ENCODE data around the gene GNPTAB. TPM values are rescaled to one million over a fixed set of nuclear protein-coding genes. Genes with fewer than 3 reads are reported as not detected.

The GNPTAB gene
- total and polyA plus RNA-seq, 2 of the 4 experiments (the other 2 are of a cell fraction) = 16.0 to 24.2 TPM

DNA sequence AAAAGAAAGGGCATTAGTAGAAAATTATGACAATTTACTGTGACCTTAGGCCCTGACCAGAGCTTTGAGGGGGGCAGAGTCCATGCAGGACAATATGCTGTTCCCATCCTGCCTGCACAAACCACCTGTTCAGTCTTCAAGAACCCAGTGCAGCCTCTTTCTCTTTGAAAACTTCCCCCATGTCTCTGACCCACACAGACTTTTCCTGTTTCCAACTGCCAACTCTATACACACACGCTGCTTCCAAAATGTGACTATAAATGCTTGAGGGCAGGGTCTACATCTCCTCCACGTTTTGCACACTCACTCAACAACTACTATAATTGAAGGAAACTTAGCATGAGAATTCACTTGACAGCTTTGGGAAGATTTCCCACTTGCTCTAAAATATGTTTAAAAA lies 54.9 kb downstream of the GNPTAB start:
- Histone ChIP-seq H2BK15ac (ENCODE audit: low read depth, low read length) (no peak overlapping the region), H3K4ac (ENCODE audit: low read depth, low read length) (no peak overlapping the region), H3K56ac (ENCODE audit: extremely low read depth, insufficient read depth, low read length) (no peak overlapping the region), H3K9me1 (ENCODE audit: insufficient read depth, low read length) (0 out of 2 replicates have a peak, but pooled peaks cover 3% of the 10 kb centered on the region), H2BK120ac (ENCODE audit: low read depth, low read length) (no peak overlapping the region), H3K27me3 (ENCODE audit: control insufficient read depth, insufficient read depth, low read length) (no peaks in the 10 kb centered on the region), H2BK5ac (ENCODE audit: low read depth, low read length, poor library complexity, severe bottlenecking) (no peak overlapping the region), H3K4me1 (ENCODE audit: control insufficient read depth, insufficient read depth, low read length) (peaks cover 2% of the 10 kb centered on the region; the same call in 1 of the 2 replicates), H2AFZ (replicated peaks; ENCODE audit: low read length, poor library complexity) (no peak overlapping the region), H3K9ac (ENCODE audit: low read depth, low read length) (no peak overlapping the region), H3K36me3 (ENCODE audit: control insufficient read depth, insufficient read depth, low read length) (peaks cover 2% of the 10 kb centered on the region; the same call in 1 of the 2 replicates), H3K79me1 (ENCODE audit: low read depth in 1 of 2, low read length in 2 of 2) (no peaks in the 10 kb centered on the region; a peak in 1 of 4 replicates), H3K4me2 (ENCODE audit: low read depth, low read length) (no peak overlapping the region), H3K18ac (ENCODE audit: low read depth, low read length) (no peak overlapping the region), H2AK5ac (ENCODE audit: low read depth, low read length) (no peak overlapping the region), H4K5ac (ENCODE audit: low read depth, low read length) (no peak overlapping the region), H3K4me3 (ENCODE audit: insufficient read depth, low read depth, low read length) (no peak overlapping the region), H4K20me1 (ENCODE audit: insufficient read depth, low read length) (no peaks in the 10 kb centered on the region; the same call in 1 of the 2 replicates), H3K27ac (ENCODE audit: insufficient read depth, low read length) (no peak overlapping the region), H4K8ac (ENCODE audit: low read depth in 2 of 2, low read length in 2 of 2) (no peak overlapping the region), H2AK9ac (replicated peaks; ENCODE audit: low read depth, low read length, poor library complexity) (no peak overlapping the region), H4K91ac (ENCODE audit: insufficient read depth, low read depth, low read length) (no peak overlapping the region), H2BK20ac (ENCODE audit: low read depth, low read length) (no peak overlapping the region), H3K14ac (replicated peaks; ENCODE audit: low read depth, low read length) (no peak overlapping the region), H3K9me3 (ENCODE audit: control insufficient read depth, insufficient read depth, low read length) (no peaks in the 10 kb centered on the region), H3K23ac (ENCODE audit: low read depth, low read length) (no peak overlapping the region)
- ChIA-PET CTCF (interaction anchor here (0.8 to 1.0 kb wide), 2 partner anchors 48 to 55 kb away, joined by 3 read pairs; partner anchors contain the start of gene GNPTAB), POLR2A (ENCODE audit: unreplicated experiment) (no interaction called here)
- dilution Hi-C loops (cut with HindIII; ENCODE audit: low sequenced_read_pairs, unreplicated experiment) = no loop called here
- intact Hi-C loops (cut with micrococcal nuclease) = loop anchor here (10.0 kb wide), 2 partner anchors 319 to 989 kb away; no protein-coding TSS in a partner anchor
- DNase-seq (no peak), ATAC-seq (ENCODE audit: low read depth) (no peak)
- no TSS peak for BruUV-seq (replicated peaks)
- no CpG with 5 or more reads among the region's 2 CpGs for WGBS, 2 experiments (ENCODE audit: extremely low coverage in 2 of 2, insufficient read length in 1 of 2)
- no peak for TF ChIP-seq SMC3 (IDR thresholded peaks at IDR 0.05; ENCODE audit: low read depth, low read length)
- no peak for TF ChIP-seq POLR2A (IDR thresholded peaks at IDR 0.05; ENCODE audit: low read depth, low read length)
- TF ChIP-seq MXI1 (IDR thresholded peaks at IDR 0.05; ENCODE audit: borderline replicate concordance, low read depth, low read length) = no peak
- no peak for TF ChIP-seq CHD1 (IDR thresholded peaks at IDR 0.05; ENCODE audit: low read depth, low read length)
- TF ChIP-seq CEBPB (IDR thresholded peaks at IDR 0.05; ENCODE audit: low read depth, low read length) = no peak
- TF ChIP-seq MAZ (IDR thresholded peaks at IDR 0.05; ENCODE audit: borderline replicate concordance, low read depth, low read length) = no peak
- in situ Hi-C loops (cut with MboI; ENCODE audit: low sequenced_read_pairs) = loop anchor here (5.0 kb wide), 1 partner anchor 51 kb away; no protein-coding TSS in a partner anchor
